Measurements from ENCODE around the gene PMIS2.

DNA sequence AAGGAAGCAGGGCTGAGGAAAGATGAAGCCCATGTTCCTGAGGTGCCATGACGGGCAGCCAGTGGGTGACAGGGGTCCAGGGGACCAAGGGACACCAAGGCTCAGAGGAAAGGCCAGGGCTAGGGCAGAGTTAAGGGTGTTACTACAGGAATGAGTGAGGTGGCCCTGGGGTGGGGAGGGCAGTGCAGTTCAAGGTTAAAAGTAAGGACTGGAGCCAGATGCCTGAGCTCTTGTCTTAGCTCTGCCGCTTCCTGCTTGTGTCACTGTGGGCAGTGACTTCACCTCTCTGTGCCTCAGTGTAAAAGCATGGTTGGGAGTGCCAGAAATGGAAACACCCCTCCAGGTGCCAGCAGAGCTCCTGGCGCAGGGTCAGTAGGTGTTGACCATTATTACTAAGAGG is 50.7 kb downstream of the PMIS2 start:
- TF ChIP-seq, protein P1, sequence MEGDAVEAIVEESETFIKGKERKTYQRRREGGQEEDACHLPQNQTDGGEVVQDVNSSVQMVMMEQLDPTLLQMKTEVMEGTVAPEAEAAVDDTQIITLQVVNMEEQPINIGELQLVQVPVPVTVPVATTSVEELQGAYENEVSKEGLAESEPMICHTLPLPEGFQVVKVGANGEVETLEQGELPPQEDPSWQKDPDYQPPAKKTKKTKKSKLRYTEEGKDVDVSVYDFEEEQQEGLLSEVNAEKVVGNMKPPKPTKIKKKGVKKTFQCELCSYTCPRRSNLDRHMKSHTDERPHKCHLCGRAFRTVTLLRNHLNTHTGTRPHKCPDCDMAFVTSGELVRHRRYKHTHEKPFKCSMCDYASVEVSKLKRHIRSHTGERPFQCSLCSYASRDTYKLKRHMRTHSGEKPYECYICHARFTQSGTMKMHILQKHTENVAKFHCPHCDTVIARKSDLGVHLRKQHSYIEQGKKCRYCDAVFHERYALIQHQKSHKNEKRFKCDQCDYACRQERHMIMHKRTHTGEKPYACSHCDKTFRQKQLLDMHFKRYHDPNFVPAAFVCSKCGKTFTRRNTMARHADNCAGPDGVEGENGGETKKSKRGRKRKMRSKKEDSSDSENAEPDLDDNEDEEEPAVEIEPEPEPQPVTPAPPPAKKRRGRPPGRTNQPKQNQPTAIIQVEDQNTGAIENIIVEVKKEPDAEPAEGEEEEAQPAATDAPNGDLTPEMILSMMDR (IDR thresholded peaks at IDR 0.05 in 4 of 5, conservative IDR thresholded peaks at IDR 0.05 in 1 of 5) = no peak
- no peak for TF ChIP-seq POLR2A (IDR thresholded peaks at IDR 0.05)
